Stimulated activated naive CD8-positive, alpha-beta T cell treated with anti-CD3 and anti-CD28 coated beads, Interleukin-15, Interleukin-2, amounts not matched to agents 100 U/mL and 50 U/mL, for 24 hours (primary cell): Measurements from ENCODE around the gene RBM19.

Experiments used
- ATAC-seq: fragments of 150-1000 bp; cut with Tn5 transposase; one replicate; pipeline ENCODE4 v1.10.0; 2021
- DNase-seq: peaks from one replicate; pipeline ENCODE4 v3.0.0; 2021

Gene RBM19

GRCh38 chr12:113880988-113881962 lies 84.8 kb downstream of the RBM19 start:
- no peak for DNase-seq

GRCh38 chr12:113880326-113880725 lies 85.8 kb downstream of the RBM19 start:
- no peak for DNase-seq
- ATAC-seq, result no peak

More at GRCh38 chr12:113880988-113881962, 84.8 kb downstream of the RBM19 start:
- no peak for ATAC-seq

GRCh38 chr12:113879658-113880057 lies 86.5 kb downstream of the RBM19 start:
- ATAC-seq, result no peak

GRCh38 chr12:113877607-113878006 lies 88.5 kb downstream of the RBM19 start:
- DNase-seq, result no peak
- ATAC-seq, result no peak

More at GRCh38 chr12:113879658-113880057, 86.5 kb downstream of the RBM19 start:
- no peak for DNase-seq

- ATAC-seq (no peak), DNase-seq (no peak)
Observed at GRCh38 chr12:113876160-113876559, 90.0 kb downstream of the RBM19 start.

- no peak for ATAC-seq
- DNase-seq, result no peak
Observed at GRCh38 chr12:113875691-113876090, 90.4 kb downstream of the RBM19 start.

- ATAC-seq (no peak), DNase-seq (no peak)
Observed at GRCh38 chr12:113874999-113875561, 91.0 kb downstream of the RBM19 start.

GRCh38 chr12:113874326-113874725 lies 91.8 kb downstream of the RBM19 start:
- no peak for DNase-seq
- ATAC-seq, result no peak

GRCh38 chr12:113873740-113874139 lies 92.4 kb downstream of the RBM19 start:
- ATAC-seq, result no peak
- DNase-seq, result no peak

- ATAC-seq, result no peak
Observed at GRCh38 chr12:113870890-113871289, 95.2 kb downstream of the RBM19 start.

GRCh38 chr12:113870035-113870434 lies 96.1 kb downstream of the RBM19 start:
- DNase-seq (no peak), ATAC-seq (no peak)

More at GRCh38 chr12:113870890-113871289, 95.2 kb downstream of the RBM19 start:
- no peak for DNase-seq

GRCh38 chr12:113868365-113868764 lies 97.8 kb downstream of the RBM19 start:
- ATAC-seq (no peak), DNase-seq (no peak)

- DNase-seq, result no peak
- ATAC-seq, result no peak
Observed at GRCh38 chr12:113867258-113867657, 98.9 kb downstream of the RBM19 start.

GRCh38 chr12:113866496-113866895 lies 99.6 kb downstream of the RBM19 start:
- ATAC-seq (no peak), DNase-seq (no peak)

- ATAC-seq, result no peak
Observed at GRCh38 chr12:113863455-113863845, 102.7 kb downstream of the RBM19 start.

GRCh38 chr12:113862590-113863454 lies 103.3 kb downstream of the RBM19 start:
- DNase-seq (peak; percentile 7), ATAC-seq (peak; percentile 48)

More at GRCh38 chr12:113863455-113863845, 102.7 kb downstream of the RBM19 start:
- no peak for DNase-seq

GRCh38 chr12:113861708-113862312 lies 104.3 kb downstream of the RBM19 start:
- ATAC-seq (no peak), DNase-seq (no peak)

- no peak for ATAC-seq
Observed at GRCh38 chr12:113860950-113861349, 105.2 kb downstream of the RBM19 start.

GRCh38 chr12:113860059-113860820 lies 105.9 kb downstream of the RBM19 start:
- DNase-seq (no peak), ATAC-seq (no peak)

More at GRCh38 chr12:113860950-113861349, 105.2 kb downstream of the RBM19 start:
- no peak for DNase-seq

- DNase-seq (no peak), ATAC-seq (no peak)
Observed at GRCh38 chr12:113858841-113859386, 107.2 kb downstream of the RBM19 start.

GRCh38 chr12:113857371-113857770 lies 108.8 kb downstream of the RBM19 start:
- DNase-seq (no peak), ATAC-seq (no peak)
